GM19468 (cell line): Measurements from ENCODE around the gene WIPF2.
"Not testable (repeated sequence)": the region's sequence is repeated elsewhere in the genome, so short reads cannot be mapped to it uniquely, and the experiment has no call there.

Experiments used
- ATAC-seq: cut with Tn5 transposase; IDR thresholded peaks from one replicate; pipeline ENCODE4 v1.9.1; 2021; ENCODE audit warnings: mild to moderate bottlenecking, moderate library complexity, moderate number of reproducible peaks; ENCODE audit not compliant: unreplicated experiment; ENCODE audit errors: extremely low read depth

The WIPF2 gene

DNA sequence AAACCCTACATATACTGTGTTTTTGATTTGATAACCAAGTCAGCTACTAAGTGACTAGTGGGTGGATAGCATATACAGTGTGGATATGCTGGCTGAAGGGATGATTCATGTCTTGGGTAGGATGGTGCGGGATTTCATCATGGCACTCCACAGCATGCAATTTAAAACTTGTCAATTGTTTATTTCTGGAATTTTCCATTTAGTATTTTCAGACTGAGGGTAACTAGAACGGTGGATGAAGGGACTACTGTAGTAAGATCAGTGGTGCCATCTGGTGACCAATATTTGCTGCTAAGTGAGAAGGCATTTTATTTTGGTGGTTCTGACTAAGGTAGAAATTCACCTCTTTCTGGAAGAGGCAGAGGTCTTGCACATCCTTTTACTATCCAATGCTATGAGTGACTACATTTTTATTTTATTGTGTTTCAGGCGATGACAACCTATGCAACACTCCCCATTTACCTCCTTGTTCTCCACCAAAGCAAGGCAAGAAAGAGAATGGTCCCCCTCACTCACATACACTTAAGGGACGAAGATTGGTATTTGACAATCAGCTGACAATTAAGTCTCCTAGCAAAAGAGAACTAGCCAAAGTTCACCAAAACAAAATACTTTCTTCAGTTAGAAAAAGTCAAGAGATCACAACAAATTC lies 71.7 kb downstream of the WIPF2 start:
- ATAC-seq, result no peak

DNA sequence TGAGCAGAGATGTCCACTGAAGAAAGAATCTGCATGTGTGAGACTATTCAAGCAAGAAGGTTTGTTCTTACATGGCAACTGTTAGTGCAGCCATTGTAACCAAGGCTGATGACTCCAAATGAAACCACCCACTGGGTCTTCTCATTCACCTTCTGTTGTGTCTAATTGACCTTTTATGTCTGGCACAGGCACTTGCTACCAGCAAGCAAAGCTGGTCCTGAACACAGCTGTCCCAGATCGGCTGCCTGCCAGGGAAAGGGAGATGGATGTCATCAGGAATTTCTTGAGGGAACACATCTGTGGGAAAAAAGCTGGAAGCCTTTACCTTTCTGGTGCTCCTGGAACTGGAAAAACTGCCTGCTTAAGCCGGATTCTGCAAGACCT lies 72.2 kb downstream of the WIPF2 start:
- no peak for ATAC-seq

DNA sequence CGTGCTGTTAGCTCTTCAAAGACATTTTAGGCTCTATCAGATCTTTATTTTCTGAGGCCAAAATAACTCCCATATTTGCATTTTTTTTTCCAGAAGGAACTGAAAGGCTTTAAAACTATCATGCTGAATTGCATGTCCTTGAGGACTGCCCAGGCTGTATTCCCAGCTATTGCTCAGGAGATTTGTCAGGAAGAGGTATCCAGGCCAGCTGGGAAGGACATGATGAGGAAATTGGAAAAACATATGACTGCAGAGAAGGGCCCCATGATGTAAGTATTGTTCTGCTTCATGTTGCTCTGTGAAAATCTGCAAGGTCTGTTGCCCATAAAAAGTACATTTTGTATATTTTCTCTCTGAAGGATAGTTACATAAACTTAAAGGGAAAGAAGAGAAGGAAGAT lies 74.3 kb downstream of the WIPF2 start:
- no peak for ATAC-seq

DNA sequence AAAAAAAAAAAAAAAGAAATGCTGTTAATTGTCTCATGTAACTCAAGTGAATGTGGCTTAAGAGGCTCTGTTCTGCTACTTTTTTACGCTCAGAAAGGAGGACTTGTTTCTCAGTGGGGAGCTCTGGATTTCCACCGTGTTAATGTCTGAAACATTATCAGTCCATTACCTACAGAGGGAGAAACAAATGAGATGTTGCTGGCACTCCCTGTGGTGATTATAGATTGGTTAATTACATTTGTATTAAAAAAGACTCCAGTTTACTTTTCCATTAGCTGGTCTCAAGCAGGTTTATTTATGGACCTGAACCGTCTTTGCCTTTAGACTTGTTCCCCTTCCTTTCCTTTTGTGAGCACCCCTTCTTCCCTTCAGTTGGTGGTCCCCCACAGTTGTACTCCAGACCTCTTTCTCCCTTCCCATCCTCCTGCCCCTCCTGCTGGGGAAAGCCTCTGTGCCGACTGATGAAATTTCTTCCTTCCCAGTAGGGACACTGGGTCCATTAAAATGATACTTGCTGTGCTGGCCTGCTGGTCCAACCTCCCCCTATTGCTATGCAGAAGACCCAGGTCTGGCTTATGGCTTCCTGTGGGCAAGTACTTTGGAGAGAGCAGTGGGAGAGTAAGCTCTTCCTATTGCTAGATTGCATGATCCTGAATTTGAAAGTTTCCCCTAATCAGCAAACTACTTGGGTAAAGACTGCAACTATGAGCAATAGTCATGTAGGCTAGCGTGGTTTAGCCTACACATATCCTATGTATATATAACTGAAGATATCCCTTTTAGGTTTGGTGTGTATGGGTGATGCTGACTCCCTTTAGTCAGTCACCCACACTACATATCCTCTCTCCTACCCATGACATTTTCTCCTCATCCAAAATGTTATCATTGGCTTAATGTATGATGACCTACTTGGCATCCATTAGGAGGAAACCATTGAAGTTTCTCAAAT lies 76.7 kb downstream of the WIPF2 start:
- no peak for ATAC-seq

DNA sequence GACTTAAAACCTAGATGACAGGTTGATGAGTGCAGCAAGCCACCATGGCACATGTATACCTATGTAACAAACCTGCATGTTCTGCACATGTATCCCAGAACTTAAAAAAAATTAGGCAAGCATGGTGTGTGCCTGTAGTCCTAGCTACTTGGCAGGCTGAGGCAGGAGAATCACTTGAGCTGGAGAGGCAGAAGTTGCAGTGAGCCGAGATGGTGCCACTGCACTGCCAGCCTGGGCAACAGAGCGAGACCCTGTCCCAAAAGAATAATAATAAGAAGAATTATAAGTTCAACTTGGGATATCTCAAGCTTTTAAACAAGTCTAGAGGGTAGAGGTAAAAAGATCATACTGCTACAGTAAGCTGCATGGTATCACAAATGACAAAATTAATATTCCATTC lies 78.4 kb downstream of the WIPF2 start:
- no peak for ATAC-seq

DNA sequence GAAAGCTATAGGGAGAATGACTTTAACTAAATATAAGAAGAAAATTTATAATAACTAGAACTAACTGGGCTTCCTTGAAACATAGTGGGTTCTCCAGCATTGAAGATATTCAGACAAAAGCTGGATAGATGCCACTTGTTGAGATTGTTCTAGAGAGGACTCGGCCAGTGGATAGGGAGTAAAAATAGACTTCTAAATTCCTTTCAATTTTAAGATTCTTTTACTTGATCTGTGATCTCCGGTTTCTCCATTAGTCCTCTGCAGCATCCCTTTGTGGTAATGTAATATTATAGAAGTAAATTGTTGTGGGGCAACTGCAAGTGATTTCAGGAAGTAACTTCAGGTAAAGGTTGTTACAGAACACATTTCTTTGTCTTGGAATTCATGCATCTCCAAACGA lies 79.6 kb downstream of the WIPF2 start:
- no peak for ATAC-seq

DNA sequence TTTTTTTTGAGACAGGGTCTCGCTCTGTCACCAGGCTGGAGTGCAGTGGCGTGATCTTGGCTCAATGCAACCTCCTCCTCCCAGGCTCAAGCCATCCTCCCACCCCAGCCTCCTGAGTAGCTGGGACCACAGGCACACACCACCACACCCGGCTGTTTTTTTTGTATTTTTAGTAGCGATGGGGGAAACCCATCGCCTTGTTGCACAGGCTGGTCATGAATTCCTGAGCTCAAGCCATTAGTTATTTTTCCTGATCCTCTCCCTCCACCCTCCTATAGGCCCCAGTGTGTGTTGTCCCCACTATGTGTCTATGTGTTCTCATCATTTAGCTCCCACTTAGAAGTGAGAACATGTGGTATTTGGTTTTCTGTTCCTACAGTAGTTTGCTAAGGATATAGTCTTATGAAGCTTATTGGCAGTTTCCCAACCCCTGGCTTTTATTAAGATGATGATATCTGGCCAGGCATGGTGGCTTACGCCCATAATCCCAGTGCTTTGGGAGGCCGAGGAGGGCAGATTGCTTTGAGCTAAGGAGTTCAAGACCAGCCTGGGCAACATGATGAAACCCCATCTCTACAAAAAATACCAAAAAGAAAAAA lies 80.2 kb downstream of the WIPF2 start:
- ATAC-seq, result not testable (repeated sequence)

DNA sequence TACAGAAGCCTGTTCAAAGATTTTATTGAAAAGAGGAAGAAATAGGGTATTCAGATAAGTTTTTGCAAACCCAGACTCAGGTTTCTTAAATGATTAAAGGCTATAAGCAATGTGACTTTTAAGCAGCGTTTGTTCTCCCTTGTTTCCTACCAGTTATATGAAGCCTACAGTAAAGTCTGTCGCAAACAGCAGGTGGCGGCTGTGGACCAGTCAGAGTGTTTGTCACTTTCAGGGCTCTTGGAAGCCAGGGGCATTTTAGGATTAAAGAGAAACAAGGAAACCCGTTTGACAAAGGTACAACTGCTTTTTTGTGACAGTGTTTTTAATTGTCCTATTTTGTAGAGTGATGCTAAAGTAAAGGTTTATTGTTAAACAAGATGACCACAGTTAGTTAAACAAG lies 82.2 kb downstream of the WIPF2 start:
- ATAC-seq, result no peak

DNA sequence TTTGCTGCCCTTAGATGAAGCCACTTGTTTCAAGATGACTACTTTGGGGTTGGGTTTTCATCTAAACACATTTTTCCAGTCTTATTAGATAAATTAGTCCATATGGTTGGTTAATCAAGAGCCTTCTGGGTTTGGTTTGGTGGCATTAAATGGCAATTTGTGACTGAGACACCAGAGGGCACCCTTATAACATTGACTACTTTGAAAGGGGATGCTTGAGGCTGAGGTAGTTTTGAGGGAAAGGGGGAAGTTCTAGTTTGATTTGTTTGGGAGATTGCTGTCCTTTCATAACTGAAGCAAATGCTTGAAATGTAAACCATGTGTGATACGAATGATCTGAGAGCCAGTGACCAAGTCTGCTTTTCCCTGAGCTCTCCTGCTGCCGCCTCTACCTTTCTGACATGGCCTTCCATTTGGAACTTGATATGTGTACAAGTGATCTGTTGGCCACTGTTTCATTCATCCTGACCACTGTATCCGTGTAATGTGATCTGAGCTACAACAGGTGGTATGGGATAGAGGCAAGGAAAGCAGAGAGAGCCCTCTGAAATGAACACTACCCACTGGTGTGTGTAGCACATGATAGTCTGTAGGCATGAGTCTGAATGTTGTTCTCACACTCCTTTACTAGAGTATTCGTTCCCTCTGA lies 84.0 kb downstream of the WIPF2 start:
- ATAC-seq, result no peak

DNA sequence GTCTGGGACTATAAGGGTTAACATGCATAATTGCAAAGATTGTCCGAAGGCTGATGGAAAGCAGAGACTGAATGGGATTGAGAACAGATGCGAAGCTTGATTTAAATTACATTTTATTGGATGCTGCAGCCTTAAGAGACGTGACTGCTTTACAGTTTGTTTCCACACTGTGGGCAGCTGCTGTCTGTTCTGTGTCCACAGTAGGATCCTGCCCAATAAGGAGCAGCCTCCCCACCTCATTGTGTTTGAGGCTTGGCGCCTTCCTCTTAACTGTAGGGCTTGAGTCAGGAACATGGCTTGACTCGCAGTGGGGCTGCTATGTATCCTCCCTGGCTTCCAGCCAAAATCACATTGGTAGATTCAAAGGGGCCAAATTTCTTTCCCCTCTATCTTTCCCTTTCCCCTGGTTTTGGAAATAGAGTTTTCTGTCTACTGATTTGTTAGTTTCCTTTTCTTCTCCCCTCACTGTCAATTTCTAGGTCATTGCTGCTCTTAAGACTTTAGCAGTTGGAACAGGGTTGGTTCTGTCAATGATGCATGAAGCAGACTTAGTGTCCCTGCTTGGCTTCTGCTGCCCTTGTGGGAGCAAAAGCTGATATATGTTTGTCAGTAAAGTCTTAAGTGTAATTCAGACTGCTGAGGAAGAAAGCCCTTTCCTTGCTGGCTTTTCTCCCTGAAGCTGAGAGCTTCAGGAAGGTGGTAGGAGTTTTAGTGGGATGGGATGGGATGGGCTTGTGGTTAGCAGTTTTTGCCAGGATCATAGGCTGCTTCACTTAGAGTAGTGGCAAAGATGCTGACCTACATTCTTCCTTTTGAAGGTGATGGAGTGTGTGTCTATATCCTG lies 84.8 kb downstream of the WIPF2 start:
- no peak for ATAC-seq

DNA sequence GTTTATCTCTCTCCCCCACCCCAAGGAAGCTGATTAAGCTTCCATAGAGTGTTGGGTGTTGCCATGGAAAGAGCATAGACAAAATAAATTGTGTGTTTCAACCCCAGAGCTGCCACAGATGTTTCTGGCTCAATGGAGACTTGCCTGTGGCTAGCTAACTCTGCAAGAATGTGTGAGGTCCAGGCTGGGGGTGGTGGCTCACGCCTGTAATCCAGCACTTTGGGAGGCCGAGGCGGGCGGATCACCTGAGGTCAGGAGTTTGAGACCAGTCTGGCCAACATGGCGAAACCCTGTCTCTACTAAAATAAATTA lies 85.4 kb downstream of the WIPF2 start:
- ATAC-seq, result not testable (repeated sequence)

DNA sequence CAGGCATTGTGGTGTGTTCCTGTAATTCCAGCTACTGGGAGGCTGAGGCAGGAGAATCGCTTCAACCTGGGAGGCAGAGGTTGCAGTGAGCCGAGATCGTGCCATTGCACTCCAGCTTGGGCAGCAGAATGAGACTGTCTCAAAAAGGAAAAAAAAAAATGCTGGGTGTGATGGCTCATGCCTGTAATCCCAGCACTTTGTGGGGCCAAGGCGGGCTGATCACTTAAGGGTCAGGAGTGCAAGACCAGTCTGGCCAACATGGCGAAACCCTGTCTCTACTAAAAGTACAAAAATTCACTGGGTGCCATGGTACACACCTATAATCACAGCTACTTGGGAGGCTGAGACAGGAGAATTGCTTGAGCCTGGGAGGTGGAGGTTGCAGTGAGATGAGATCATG lies 85.8 kb downstream of the WIPF2 start:
- ATAC-seq, result not testable (repeated sequence)

DNA sequence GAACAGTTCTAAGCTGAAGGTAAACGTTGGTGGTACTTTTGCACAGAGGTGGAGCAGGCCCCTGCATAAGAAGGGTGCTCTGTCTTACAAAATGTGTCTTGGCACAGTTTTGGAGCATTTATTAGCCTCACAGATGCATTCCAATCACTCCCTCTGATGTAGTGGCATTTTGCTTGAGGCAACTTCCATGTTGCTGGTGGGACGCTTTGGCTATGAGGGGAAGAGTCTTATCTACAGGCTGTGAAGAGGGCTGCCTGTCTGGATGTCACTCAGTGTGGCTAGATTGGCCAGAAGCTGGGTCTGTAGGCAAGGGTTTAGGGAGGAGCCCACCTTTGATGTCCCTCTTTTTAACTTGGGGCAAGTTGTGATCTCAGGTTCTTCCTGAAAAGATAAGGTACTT lies 87.3 kb downstream of the WIPF2 start:
- no peak for ATAC-seq

DNA sequence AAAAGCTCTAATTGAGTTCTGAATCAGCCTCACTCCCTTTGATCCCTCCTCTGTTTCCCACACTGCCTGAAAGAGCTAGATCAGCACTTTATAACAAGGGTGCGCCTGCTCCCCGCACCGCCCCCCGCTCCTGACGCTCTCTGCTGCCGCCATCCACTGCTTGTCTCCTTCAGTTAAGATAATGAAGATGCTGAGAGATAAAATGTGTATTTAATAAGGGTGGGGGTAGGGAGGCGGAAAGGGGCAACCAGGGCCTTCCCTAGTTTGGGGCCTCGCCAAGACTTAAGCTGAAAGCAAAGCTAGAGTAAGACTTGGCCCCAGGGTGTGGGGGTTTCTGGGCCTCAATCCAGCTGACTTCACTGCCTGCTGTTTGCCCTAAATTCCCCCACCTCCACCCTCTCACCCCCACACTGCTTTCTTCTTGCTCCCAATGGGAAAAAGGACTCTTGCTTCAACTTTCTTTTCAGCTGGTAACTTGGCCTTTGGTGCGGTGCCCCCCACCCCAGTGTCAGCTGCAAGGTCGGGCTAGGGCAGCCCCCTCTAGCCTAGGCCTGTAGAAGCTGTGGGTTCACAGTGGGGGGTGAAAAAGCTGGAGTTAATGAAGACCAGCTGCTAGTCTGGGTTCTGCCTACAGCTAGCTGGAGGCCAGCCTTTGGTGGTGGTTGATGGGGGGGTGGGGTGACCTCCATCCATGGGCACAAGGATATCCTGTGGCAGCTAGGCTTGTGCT lies 88.1 kb downstream of the WIPF2 start:
- no peak for ATAC-seq

DNA sequence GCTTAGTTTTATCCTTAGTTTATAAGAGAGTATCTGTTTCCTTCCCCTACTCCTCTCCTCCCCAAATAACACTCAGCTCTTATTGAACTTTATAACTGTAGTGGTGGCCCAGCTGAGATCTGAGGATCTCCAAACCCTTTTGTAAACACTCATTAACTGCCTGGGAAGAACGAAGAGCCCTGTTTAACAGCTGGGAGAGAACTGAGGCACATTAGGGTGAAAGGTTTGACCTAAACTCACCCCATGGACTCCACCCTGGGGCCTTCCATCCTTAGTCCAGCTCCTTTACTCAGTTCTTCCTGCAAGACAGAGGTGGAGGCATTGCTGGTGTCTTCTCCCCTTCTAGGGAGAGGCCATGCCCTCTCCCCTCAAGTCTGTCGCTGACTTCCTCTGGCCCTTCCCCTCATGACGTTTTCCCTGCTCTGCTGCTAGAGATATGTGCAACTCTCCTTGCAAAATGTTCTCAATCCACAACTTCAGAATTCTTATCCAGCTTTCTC lies 88.7 kb downstream of the WIPF2 start:
- ATAC-seq, result no peak

DNA sequence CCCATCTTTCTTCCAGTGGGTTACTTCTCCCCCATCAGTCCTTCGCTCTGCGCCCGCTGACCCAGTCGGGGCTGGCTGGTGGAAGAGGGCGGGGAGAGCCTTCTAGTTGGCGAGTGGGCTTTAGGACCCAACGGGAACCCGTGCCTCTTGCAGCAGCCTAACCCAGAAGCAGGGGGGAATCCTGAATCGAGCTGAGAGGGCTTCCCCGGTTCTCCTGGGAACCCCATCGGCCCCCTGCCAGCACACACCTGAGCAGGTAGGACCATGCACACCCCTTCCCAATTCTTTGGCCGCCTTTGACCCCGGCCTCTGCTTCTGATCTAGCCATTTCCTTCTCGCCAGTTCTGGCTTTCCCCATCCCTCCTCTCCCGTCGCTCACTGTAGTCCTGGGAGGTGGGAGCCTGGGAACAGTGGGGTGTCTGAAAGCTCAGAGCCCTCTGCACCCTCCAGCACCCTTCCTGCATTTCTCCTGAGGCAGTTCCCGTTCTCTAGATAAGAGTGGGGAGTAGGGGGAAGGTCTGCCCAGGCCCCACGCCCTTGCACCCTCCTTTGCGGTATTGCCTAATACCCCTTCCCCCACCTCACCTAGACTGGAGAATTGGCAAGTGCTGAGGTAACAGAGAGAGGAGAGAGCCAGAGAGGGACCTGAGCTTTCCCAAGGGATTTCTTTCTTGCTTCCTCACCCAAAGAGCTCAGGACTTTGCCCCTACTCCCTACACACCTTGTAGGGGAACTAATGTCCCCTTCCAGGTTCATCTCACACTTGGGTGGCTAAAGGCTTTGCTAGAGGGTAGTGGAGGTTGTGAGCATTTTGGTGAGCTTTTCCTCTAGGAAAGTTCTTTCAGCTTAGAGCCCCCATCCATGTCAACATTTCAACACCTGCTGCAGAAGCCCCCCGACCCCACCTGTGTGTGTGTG lies 90.2 kb downstream of the WIPF2 start, which contains the start of gene RARA:
Gene RARA (plus strand): TSS at position 150 of the 918 bp plus-strand sequence. CDS start 22,039 bp downstream, outside the sequence.
- no peak for ATAC-seq

DNA sequence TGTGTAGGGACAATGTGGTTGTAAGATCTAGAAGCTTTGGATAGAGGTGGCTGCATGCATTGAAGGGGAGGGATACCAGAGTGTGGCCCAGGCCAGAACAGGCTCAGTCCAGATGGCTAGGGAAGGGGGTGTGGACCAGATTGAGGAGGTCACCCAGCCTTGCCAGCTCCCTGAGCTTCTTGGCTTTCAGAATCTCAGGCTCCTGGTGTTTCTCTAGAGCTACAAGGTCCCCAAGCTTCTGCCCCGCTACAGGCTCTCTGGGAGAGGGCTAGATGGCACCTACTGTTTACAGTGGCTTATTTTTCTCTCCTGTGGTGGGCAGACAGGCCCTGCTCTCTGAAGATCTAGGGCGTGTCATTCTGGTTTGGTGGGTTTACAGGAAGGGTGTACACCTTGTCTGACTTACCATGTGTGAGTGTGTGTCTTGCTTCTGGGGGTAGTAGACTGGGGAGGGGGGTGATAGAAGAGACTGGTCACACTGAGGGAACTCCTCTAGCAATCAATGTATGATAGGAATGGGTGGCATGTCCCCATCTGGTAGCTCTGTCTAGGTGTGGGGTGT lies 90.9 kb downstream of the WIPF2 start:
- ATAC-seq, result no peak
